Dermis microvascular lymphatic vessel endothelial cell (primary cell): Measurements from ENCODE around the gene C10orf71. TPM values are rescaled to one million over a fixed set of nuclear protein-coding genes. Genes with fewer than 3 reads are reported as not detected.

Experiments used
- DNase-seq, 2 donors: peaks; one replicate each; pipeline versions ENCODE4 v3.0.0 to v3.0.0-alpha.2; 2010; ENCODE audit warnings: low read depth in 2 of 2
- total RNA-seq: library from RNA; depleted of rRNA; stranded (reverse); fragments of >200 nt; gene quantifications from 2 replicates; pipeline ENCODE4 v1.2.1, GENCODE V29; 2014

Gene C10orf71
- total RNA-seq, 1 donor from 2014 or later: not detected

DNA sequence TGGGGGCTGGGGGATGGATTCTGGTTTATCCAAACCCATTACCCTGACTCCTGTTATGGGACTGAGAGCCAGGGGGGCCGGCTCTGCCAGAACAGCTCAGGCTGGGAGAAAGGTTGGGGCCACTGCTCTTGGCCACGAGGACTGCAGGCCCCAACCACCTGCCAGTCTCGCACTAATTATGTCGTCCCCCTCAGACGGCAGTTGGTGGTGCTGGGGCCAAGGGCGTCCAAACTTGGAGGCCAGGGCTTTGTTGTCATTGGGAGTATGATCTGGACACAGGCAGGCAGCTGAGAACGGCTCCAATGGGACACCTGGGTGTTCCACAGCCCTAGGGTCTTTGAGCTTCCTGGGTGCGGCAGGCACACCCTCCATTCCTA is 62.2 kb downstream of the C10orf71 start:
- no peak for DNase-seq

DNA sequence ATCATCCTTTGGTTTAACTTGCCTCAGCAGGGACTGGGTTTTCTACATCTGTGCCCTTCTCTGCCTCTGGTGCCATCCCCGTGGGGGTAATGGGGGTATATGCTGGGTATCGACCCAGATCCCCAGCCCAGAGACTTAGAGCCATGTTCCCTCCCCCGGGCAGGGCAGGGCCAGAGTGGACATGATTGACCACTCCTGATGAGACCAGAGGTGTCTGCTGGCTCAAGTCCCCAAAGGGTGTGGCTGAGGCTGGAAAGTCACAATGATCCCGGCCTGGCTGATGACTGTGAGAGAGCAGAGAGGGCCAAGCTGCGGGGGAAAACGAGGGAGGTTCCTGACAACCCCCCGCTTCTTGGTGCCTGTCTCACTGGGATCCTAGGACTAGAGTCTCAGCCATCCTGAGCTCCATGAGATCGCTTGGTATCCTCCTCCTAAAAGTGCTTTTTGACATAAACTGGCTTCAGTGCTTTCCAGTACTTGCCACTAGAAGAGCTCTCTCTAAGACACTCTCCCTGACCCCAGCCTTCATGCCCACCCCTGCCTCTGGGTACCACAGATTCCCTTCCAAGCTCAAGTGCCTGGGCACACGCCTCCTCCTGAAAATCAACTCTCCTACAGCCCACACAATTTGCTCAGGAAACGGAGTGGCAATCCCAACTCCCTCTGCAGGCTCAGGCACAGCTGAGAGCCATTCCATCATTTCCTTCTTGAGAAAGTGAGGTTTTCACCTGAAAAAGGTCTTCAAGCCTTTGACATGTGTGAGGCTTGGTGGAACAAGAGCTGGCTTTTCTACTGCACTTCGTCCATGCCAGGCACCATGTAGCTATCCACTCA is 63.0 kb downstream of the C10orf71 start:
- no peak for DNase-seq

DNA sequence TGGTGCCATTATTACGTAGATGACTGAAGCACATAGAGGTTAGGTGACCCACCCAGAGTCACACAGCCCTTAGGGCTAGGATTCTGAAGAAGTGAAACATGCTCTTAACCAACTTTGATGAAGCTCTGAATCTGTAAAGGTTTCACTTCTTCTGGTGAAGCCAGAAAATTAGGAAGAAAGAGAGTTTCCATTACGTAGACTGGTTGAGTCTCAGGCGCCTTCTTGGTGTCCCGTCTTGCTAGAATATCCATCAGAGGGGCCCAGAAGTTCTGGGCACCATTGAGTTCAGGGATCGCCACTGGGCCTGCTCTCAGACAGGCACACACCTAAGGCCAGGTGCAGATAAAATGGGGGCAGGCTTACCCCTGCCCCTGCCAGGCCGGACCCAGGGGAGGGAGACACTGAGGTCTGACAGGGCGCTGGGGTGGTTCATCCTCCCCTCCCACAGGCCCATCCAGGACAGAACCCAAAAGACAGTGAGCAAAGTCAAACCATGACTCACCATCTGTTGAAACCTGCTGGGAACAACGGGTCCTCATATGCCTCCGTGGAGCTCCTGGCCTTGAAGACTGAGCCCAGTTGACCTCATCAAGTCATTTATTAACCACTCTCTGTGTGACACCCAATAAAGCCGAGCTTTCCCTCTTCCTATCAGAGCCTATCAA is 63.8 kb downstream of the C10orf71 start:
- DNase-seq: no peak

DNA sequence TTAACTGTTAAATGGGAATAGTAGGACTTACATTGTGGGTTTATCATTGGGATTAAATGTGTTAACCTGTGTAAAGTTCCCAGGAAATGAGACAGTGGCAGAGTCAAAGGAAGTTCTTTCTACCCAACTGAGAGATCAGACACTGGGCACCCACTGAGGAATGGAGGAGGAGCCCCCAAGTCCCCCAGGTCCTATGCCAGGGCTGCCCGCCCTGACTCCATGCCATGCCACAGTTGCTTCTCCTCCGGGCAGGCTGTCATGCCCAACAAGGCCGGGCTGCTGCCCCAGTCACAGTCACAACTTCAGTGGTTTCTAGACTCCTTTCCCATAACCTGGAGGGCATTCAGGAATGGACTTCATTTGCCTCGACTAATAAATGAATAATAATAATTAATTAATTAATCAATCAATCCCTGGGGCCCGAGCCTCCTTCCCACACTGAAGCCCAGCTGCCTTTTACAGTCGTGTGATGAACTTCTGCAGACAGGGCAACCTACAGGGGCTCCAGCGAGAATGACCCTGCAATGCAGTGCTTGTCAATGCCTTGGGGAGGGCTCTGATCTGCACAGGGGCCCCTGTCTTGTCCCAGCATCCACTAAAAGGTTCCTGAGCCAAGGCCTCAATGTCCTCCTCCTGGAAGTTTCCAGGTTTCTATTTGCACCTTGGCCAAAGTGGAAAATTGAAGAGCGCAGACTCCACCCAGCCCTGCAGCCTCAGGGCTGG is 64.5 kb downstream of the C10orf71 start:
- no peak for DNase-seq

DNA sequence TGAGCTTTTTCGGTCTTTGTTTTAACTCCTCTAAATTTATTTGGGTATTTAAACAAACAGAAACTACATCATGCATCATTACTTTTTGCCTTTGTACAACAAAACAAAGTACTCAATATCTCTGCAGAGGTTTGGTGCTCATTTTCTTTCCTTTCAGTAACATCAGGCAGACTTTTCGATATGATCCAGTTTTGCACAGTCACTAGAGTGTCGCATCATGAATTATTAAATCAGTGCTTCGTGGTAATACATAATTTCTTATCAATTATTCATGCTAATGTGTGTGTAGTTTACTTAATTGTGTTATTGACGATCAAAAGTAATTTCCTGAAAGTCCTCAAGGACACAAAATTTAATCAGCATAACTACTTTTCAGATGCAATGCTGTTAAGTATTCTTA is 65.1 kb downstream of the C10orf71 start:
- no peak for DNase-seq

DNA sequence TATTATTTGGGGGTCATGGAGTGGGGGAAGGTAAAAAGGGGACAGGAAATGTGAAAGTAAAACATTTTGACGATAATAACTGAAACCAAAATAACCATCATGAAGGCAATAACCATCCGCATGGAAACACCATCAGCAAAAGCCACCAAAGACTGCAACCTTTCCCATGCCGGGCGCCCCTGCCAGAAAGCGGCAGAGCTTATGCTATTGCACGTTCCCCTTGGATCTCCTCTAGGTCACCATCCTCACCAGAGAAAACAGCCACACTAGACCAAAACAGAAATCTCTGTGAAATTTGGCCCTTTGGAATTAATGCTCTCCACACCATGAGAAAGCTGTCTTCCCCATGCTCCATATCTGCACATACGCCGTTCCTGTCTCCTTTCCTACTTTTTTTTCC is 65.8 kb downstream of the C10orf71 start:
- no peak for DNase-seq

DNA sequence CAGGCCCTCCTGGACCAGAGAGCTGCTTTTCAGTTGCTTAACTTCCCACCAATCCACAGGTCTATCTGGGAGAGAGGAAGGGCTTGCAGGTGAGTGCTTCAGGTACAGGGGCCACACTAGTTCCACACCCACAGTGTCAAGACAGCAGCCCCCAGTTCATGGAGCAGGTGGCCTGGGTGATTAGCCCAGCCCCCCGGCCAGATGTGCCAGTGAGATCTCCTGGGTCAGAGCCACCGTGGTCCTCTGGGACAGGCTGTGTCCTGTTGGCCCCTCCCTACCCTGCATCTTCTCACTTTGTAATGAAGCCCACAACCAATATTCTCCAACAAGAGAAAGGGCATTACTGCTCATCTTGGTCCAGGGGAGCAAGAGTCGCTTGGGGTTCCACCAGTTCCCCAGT is 66.3 kb downstream of the C10orf71 start:
- DNase-seq: no peak

DNA sequence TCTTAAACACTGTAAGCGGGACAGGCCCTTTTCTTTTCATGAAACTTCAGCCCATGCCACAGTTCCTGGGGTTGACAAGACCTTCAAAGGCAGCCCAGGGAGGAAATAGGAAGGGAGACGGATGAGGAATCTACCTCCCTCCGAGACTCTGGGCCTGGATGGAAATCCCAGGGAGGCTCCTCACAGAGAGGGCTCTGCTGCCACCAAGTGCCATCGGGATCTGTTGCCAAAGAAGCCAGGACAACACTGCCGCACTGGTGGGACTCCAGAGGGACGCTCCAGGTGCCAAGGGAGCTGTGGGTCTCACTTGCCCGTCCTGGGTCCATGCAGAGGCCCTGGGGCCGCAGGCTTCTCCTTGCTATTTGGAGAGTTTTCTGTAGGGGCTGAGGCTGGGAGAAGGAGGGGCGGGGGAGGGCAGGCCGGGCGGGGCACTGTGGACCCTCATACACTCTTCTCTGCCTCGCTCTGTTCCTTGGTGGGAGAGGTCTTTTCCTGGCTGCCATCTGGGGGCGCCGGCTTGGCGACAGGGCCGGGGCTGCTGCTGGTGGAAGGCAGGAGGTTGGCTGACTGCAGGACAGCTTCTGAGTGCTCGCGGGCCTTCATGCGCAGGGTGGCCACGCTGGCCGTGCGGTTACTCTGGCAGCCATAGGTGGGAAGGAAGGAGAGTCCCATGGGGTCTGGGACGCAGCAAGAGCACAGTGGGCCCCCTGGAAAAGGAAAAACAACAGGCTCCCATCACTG is 66.9 kb downstream of the C10orf71 start:
- no peak for DNase-seq

DNA sequence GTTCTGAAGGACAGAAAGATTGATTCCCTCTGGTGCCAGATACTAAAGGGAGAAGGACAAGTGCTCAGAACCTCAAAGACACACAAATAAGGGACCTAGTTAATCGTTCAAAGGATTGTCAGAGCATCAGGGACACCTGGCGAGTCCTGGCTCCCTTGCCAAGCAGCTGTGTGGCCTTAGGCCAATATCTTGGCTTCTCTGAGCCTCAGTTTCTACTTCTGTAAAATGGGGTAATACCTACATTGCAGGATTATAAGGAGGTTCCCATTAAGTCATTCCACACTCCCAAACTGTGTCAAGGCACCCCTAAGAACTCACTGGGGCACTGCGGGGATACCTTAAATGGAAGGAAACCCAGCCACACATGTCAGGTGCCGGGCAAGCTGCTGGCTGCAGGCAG is 67.5 kb downstream of the C10orf71 start:
- no peak for DNase-seq

DNA sequence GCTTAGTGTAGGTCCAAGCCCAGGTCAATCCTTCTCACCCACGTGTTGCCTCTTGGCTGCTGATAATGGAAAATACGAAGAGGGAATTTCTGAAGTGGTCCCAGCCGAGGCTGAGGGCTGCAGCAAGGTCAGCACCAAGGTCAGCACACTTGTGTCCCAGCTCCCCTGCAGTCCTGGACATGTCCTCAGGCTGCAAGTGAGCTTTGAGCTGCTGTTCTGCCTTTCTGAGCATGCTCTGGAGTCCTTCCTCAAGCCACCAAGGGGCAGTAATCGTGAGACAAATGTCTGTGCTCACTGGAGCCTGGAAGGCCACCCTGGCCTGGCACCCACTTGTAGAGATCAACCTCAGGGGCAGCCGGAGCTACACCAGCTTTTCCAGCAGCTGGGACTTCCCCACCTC is 68.6 kb downstream of the C10orf71 start:
- DNase-seq: no peak

DNA sequence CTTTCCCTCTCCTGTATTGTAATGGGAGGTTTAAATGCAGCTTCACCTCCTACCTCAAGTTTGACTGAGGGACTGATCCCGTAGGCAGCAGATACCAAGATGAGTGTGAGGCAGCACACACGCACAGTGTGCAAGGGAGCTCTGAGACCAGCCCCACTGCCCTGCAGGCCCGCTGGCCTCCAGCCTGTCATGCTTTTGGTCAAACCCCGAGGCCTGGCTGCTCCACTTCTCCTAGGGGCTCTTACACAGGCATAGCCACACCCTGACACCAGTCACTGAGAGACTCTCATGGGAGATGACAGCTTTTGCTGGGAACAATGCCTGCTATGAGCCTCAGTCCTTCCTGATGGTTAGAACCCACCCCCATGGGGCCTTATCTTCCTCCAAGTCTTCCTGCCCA is 69.3 kb downstream of the C10orf71 start:
- DNase-seq: no peak

DNA sequence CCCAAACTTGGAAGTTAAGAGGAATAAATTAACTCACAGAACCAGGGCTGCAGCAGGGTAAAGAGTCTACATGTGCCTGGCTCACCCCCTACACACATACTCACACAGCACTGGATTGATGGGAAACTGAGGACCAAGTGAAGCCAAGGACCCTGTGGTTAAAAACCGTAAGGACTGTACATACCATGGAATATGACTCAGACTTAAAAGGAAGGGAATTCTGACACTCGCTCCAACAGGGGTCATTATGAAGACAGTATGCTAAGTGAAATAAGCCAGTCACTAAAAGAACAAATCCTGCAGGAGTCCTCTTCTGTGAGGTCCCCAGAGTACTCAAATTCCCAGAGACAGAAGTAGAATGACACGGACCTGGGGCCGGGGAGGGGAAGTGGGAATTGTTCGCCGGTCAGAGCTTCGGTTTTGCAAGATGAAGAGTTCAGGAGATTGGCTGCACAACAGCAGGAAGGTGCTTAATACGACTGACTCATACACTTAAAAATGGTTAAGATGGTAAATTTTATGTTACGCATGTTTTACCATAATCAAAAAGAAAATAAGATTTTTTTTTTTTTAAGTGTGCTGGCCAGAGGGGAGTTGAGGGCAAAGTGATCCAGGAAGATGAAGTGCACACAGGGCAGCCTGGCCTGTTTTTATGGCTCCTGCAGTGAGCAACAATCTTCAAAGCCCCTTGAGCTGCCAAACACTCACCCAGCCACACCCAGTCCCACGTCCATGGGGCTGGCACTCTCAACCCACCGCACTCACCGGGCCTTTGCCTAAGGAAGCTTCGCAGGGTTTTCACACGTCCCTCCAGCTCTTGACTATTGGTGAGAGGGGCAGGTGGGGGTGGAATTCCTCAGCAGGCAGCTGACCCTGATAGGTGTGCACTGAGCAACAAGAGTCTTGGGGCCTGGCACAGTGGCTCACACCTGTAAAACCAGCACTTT is 70.5 kb downstream of the C10orf71 start:
- no peak for DNase-seq

DNA sequence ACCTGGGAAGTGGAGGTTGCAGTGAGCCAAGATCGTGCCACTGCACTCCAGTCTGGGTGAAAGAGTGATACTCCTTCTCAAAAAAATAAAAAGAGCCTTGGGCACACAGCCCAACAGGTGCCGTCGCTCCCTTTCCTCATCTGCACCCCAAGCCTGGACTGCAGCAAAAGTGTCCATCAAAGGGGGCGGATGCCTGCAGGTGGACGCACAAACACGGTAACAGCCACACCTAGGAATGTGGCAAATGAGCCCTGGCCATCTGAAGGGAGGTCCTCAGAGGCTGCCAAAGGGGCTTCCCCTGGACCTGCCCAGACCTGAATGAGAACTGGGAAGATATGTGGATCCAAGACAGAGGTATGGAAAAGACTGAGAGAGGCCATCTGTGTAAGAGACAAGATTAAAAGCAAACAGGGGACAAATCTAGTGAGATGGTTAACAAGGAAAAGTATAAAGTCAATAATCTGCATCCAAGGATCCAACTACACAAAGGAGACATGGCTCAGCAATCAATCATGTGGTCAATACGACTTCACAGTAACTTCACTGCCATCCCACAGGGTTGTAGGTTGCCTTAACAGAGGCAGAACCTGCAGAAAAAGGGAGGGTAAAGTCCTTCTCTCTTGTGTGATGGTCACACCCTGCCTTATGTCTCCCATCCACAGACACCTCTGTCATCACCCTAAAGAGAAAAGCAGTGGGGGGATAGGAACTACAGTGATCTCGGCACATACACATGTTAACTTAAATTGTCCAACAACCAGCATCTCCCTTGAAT is 71.5 kb downstream of the C10orf71 start:
- DNase-seq: no peak

DNA sequence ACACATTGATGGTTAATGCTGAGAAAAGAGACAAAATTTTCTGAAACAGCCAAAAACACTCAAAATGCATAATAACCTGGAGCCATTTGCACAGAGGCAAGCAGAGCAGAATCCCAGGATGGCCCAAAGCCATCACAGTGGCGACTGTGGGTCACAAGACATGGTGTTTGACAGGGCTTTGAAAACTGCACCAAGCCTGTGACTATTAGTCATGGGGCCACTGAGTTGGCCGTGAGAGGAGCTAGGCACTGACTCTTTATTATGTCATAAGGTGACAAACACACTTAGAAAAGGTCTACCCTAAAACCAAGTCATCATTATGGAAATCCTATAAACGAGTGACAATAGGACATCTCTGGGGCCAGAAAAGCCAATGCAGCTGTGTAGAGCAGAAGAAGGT is 73.0 kb downstream of the C10orf71 start:
- DNase-seq: no peak

DNA sequence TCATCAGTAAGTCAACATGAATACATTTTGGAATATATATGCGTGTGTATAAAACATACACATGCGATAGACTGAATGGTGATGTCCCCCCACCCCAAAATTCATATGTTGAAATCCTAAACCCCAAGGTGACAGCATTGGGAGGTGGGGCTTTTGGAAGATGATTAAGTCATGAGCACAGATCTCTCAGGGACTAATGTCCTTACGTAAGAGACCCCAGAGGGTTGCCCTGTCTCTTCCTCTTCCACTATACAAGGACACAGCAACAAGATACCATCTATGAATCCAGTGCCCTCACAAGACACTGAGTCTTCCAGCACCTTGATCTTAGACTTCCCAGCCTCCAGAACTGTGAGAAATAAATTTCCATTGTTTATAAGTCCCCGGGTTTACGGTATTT is 74.4 kb downstream of the C10orf71 start:
- no peak for DNase-seq

DNA sequence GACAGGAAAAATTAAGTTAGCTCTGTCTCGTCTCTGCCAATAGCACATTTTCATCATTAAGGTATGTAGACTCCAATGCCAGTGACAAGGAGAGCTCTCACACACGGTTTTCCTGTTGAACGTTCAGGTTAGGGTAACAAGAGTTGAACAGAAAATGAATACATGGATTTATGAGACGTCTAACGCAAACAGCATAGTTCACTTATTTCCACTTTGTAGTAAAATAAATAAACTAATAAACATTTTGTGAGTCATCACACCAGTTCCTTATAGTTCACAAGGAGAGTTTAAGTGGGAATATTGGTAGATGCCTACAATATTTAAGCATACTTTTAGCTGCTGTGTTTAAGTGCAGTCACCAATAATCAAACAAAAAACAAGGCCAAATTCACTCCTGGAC is 75.8 kb downstream of the C10orf71 start:
- no peak for DNase-seq

DNA sequence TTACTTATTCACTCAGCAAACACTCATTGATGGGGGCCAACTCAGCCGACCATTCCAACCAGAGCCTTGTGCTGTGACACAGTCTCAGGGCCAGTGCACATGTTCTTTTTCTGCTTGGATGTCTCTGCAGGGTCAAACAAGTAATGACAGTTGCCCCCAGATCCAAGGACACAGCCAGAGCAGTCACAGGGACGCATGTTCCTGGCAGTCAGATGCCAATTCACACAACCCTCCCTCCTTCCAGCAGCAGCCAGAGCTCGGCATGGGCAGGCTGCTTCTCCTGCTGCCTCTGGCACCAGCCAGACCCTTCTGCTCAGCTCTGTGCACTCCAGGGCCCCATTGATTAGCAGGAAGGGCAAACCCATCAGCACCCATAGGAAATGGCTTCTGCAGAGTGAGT is 76.6 kb downstream of the C10orf71 start:
- DNase-seq: no peak
